Activated T-helper 2 cell treated with anti-CD3 and anti-CD28 coated beads, Interferon-gamma antibody, Interleukin-2, Interleukin-4, amounts not matched to agents 10 μg/mL and 5 μg/mL and 100 μg/mL, durations not matched to agents 14 hours and 24 hours and 36 hours (primary cell): ENCODE results near the gene XPA. TPM values are rescaled to one million over a fixed set of nuclear protein-coding genes. Genes with fewer than 3 reads are reported as not detected.

Experiments used
- DNase-seq: peaks from one replicate; pipeline ENCODE4 v3.0.0; 2021; ENCODE audit warnings: low spot score
- H3K27ac Mint-ChIP-seq: one replicate; pipeline ENCODE4 v1.8.0; 2021; ENCODE audit warnings: mixed read lengths
- H3K27me3 Mint-ChIP-seq: one replicate; pipeline ENCODE4 v1.8.0; 2021; ENCODE audit warnings: low read depth, mixed read lengths
- H3K36me3 Mint-ChIP-seq: one replicate; pipeline ENCODE4 v1.8.0; 2021; ENCODE audit warnings: low read depth, mixed read lengths
- H3K4me1 Mint-ChIP-seq: one replicate; pipeline ENCODE4 v1.8.0; 2021; ENCODE audit warnings: low read depth, mixed read lengths
- H3K4me3 Mint-ChIP-seq: one replicate; pipeline ENCODE4 v1.8.0; 2021; ENCODE audit warnings: low read depth, mild to moderate bottlenecking, moderate library complexity, mixed read lengths
- H3K9me3 Mint-ChIP-seq: one replicate; pipeline ENCODE4 v1.8.0; 2021; ENCODE audit warnings: mixed read lengths
- intact Hi-C: fragments of 100-400 bp; cut with micrococcal nuclease; formaldehyde crosslinking; loops from one replicate; pipeline ENCODE4 v1.15.1; 2023
- total RNA-seq: library from RNA; stranded (reverse); gene quantifications from 2 replicates; pipeline ENCODE4 v1.2.3, GENCODE V29; 2022

XPA gene
- total RNA-seq, 1 donor from 2014 or later: 14.6 TPM

DNA sequence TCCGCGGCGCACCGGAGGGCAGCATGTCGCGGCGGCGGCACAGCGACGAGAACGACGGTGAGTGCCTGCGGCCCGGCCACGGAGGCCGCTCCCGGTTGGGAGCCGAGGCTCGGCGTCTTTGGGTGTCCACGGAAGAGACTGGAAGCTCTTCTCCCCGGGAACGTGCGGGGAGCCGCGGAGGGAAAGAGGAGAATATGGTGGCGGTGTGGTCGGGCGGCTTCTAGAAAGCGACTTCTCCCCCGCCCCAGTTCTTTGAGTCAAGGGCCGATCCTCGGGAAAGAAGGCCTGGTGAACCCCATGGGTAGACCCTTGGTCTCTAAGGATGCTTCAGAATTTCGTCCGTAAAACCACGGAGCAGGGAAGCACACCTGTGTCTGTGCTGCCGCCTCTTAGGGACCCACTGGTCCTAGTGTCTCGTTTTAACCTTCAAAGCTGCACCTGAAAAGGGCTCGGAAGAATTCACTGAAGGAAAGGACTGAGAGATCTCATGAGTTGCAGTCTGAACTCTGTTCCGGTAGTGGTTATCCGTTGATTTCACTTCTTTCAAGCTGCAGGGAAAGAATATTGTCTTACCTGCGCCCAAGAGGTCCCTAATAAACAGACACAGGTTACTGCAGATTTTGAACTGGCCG, 63.2 kb downstream of the XPA start:
- no peaks in the 10 kb centered on the region for H3K27me3 Mint-ChIP-seq
- no peaks in the 10 kb centered on the region for H3K9me3 Mint-ChIP-seq
- peaks cover 47% of the 10 kb centered on the region for H3K4me1 Mint-ChIP-seq
- no peak for DNase-seq
- peaks cover 34% of the 10 kb centered on the region for H3K36me3 Mint-ChIP-seq
- H3K27ac Mint-ChIP-seq: peak overlapping the region; percentile 98
- intact Hi-C loops: loop anchor here (1.0 to 10.0 kb wide), 9 partner anchors 63 to 1219 kb away; partner anchors contain the start of genes NANS, TBC1D2, TRMO and XPA
- peak overlapping the region; percentile 89 for H3K4me3 Mint-ChIP-seq

DNA sequence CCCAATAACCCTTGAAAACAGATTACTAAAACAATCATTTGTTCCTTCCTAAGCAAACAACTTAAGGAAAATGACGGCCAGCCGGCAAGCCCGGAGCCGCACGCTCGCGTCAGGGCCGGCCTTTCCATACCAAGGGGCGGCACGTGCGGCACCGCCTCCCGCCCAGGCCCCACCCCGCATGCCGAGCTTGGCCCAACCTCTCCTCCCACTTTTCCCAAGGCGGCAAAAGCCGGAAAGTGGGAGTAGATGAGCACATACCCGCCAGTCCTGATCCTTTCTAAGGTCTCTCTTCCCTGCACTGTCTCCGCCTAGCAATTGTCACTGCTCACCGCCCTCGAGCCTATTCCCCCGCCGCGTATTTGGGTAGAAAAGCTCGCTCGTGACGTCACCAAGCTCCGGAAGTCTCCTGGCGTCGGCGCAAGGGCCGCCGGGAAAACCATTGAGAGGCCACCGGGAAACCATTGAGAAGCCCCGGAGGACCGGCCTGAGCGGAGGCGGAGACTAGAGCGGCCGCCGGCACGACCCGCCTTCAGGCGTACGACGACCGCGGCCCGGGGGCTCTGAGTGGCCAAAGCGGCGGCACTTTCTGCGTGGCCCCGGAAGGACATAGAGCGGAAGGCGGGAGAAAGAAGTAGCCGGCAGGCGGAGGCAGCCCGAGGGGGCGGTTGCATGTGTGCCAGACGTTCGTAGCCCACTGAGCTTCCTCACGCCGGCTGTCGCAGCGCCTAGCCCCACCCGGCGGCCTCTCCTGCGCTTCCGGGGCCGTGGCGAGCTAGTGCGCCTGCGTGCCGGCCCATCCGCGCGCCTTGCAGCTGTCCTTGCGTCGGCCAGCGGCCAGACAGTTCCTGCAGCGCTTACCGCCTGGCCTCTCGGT, 63.9 kb downstream of the XPA start, which contains the start of the genes NCBP1 and TSTD2:
Gene NCBP1, plus strand, starts transcription at position 837 of the 874 bp plus-strand sequence. CDS start 61 bp downstream, outside the sequence.
Gene TSTD2, minus strand, starts transcription at position 384 of the 874 bp plus-strand sequence. CDS start 5,806 bp downstream, outside the sequence.
- intact Hi-C loops: loop anchor here (1.0 to 10.0 kb wide), 9 partner anchors 64 to 1218 kb away; partner anchors contain the start of genes NANS, TBC1D2, TRMO and XPA
- peaks cover 46% of the 10 kb centered on the region for H3K4me1 Mint-ChIP-seq

GRCh38 chr9:97632248-97632984, 64.7 kb downstream of the XPA start:
- DNase-seq: peak; percentile 18
- H3K4me3 Mint-ChIP-seq: peak overlapping the region; percentile 89
- peaks cover 26% of the 10 kb centered on the region for H3K36me3 Mint-ChIP-seq
- H3K9me3 Mint-ChIP-seq: no peaks in the 10 kb centered on the region
- no peaks in the 10 kb centered on the region for H3K27me3 Mint-ChIP-seq
- peaks cover 40% of the 10 kb centered on the region for H3K4me1 Mint-ChIP-seq
- H3K27ac Mint-ChIP-seq: peak overlapping the region; percentile 98
- intact Hi-C loops: loop anchor here (2.0 to 10.0 kb wide), 8 partner anchors 172 to 1218 kb away; partner anchors contain the start of genes NANS, TBC1D2, TRMO and ZNF367

More for the DNA sequence above, 63.9 kb downstream of the XPA start, which contains the start of the genes NCBP1 and TSTD2:
- Mint-ChIP-seq H3K9me3 (no peaks in the 10 kb centered on the region), H3K27ac (peak within 1 kb of the TSS; percentile 98), H3K4me3 (peak within 1 kb of the TSS; percentile 89), H3K36me3 (peaks cover 32% of the 10 kb centered on the region), H3K27me3 (no peaks in the 10 kb centered on the region)
- peak; percentile 96 for DNase-seq

- intact Hi-C loops: loop anchor here (5.0 to 10.0 kb wide), 6 partner anchors 174 to 1216 kb away; partner anchors contain the start of genes NANS, TBC1D2 and ZNF367
- Mint-ChIP-seq H3K4me1 (peaks cover 29% of the 10 kb centered on the region), H3K36me3 (peaks cover 23% of the 10 kb centered on the region), H3K4me3 (no peak overlapping the region), H3K27ac (no peak overlapping the region), H3K9me3 (no peaks in the 10 kb centered on the region), H3K27me3 (no peaks in the 10 kb centered on the region)
- DNase-seq: no peak
Measured at GRCh38 chr9:97630591-97630990, 66.5 kb downstream of the XPA start.

DNA sequence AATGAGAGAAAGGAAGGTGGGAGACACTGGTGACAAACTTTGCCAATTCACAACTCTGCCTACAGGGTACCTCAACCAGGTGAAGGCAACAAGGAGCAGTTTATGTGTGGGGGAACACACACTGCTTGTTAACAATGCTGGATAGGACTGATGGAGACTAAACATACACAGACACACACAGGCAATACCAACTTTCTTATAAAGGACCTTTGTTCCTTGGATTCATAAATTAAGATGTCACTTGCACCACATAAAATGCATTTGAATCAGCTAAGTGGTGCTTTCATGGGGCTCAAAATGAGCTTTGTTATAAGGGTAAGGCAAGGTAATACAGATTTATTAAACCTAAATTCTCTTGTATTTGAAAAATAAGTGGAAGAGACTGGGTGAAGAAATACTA, 68.0 kb downstream of the XPA start:
- peaks cover 19% of the 10 kb centered on the region for H3K36me3 Mint-ChIP-seq
- H3K4me3 Mint-ChIP-seq: no peak overlapping the region
- no peak for DNase-seq
- no peaks in the 10 kb centered on the region for H3K9me3 Mint-ChIP-seq
- H3K27me3 Mint-ChIP-seq: no peaks in the 10 kb centered on the region
- no peak overlapping the region for H3K27ac Mint-ChIP-seq
- peaks cover 17% of the 10 kb centered on the region for H3K4me1 Mint-ChIP-seq
- intact Hi-C loops: no loop called here

DNA sequence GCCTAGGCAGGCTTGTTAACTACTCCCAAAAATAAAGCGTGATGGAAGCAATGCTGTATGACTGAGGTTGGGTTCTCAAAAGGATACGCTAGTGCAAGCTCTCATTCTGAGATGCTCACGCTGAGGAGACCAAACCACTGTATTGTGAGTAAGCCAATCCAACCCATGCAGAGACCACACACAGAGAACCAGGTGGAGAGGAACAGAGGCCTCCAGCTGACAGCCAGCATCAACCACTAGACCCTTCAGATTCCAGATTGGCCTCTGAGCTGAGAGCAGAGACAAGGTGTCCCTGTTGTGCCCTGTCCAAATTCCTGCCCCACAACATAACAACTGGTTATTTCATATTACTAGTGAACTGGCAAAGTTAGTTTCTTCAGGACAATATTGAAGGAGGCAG, 68.5 kb downstream of the XPA start:
- intact Hi-C loops: no loop called here
- no peak overlapping the region for H3K27ac Mint-ChIP-seq

DNA sequence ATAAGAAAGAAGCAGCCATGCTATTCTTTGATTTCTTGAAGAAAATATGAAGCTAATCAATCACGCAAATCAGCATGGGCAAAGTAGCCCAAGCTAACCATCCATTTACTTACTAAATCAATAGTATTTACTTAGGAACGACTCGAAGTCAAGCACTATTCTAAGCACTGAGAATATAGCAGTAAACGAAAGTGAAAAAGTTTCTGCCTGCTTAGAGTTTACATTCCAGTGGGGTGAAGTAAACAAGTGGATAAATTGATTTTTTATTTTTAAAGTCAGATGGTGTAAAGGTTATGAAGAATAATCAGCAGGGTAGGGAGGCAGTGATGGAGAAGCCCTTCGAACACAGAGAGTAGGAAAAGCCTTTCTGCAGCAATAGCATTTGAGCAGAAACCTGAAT, 69.5 kb downstream of the XPA start:
- H3K4me1 Mint-ChIP-seq: peaks cover 17% of the 10 kb centered on the region
- peaks cover 29% of the 10 kb centered on the region for H3K36me3 Mint-ChIP-seq
- no peak overlapping the region for H3K27ac Mint-ChIP-seq
- DNase-seq: no peak
- H3K9me3 Mint-ChIP-seq: no peaks in the 10 kb centered on the region
- no peak overlapping the region for H3K4me3 Mint-ChIP-seq
- no peaks in the 10 kb centered on the region for H3K27me3 Mint-ChIP-seq
- intact Hi-C loops: no loop called here

More for the DNA sequence above, 68.5 kb downstream of the XPA start:
- H3K27me3 Mint-ChIP-seq: no peaks in the 10 kb centered on the region
- no peaks in the 10 kb centered on the region for H3K9me3 Mint-ChIP-seq
- H3K36me3 Mint-ChIP-seq: peaks cover 21% of the 10 kb centered on the region
- H3K4me3 Mint-ChIP-seq: no peak overlapping the region
- DNase-seq: no peak
- H3K4me1 Mint-ChIP-seq: peaks cover 17% of the 10 kb centered on the region

GRCh38 chr9:97625620-97626019, 71.5 kb downstream of the XPA start:
- DNase-seq: no peak
- Mint-ChIP-seq H3K4me1 (peaks cover 9% of the 10 kb centered on the region), H3K9me3 (no peaks in the 10 kb centered on the region), H3K36me3 (peaks cover 40% of the 10 kb centered on the region), H3K27me3 (no peaks in the 10 kb centered on the region), H3K4me3 (no peak overlapping the region), H3K27ac (no peak overlapping the region)
- intact Hi-C loops: no loop called here

Other genes with a start within 250 kb of the XPA start
- 0.96 and 0.97 TPM in 2 replicates for gene TMOD1, start 195.7 kb downstream of the XPA start, total RNA-seq
- gene TSTD2, start 64.0 kb downstream of the XPA start, total RNA-seq: 18.8 and 19.4 TPM in 2 replicates
- gene NCBP1, start 63.5 kb downstream of the XPA start, total RNA-seq: 44.2 and 44.8 TPM in 2 replicates
- not detected in 2 replicates for gene FOXE1, start 155.9 kb upstream of the XPA start, total RNA-seq
- gene TRMO, start 225.2 kb upstream of the XPA start, total RNA-seq: 13.4 and 15.3 TPM in 2 replicates
- gene HEMGN, start 240.8 kb upstream of the XPA start, total RNA-seq: 0.41 and 0.78 TPM in 2 replicates